HepG2 (cell line): Measurements from ENCODE around the gene DNTTIP2. TPM values are rescaled to one million over a fixed set of nuclear protein-coding genes. Genes with fewer than 3 reads are reported as not detected.

Experiments
- ATF7-NPFF ChIP-seq: sonication (generic); formaldehyde crosslinking; IDR thresholded peaks from 2 replicates; pipeline ENCODE4 v1.8.1; 2023; ENCODE audit warnings: mild to moderate bottlenecking, low read depth, missing genetic modification reagents, moderate library complexity
- EED ChIP-seq: sonication (generic); formaldehyde crosslinking; IDR thresholded peaks from 2 replicates; pipeline ENCODE4 v1.5.0; 2020; ENCODE audit warnings: mild to moderate bottlenecking, missing genetic modification reagents
- FOXC1 ChIP-seq: sonication (generic); formaldehyde crosslinking; IDR thresholded peaks from 2 replicates; pipeline ENCODE4 v1.8.0; 2022; ENCODE audit warnings: mild to moderate bottlenecking, missing genetic modification reagents, borderline replicate concordance
- HDAC2 ChIP-seq: sonication (generic); formaldehyde crosslinking; IDR thresholded peaks from 2 replicates; pipeline ENCODE4 v1.4.0; 2020; ENCODE audit warnings: missing genetic modification reagents
- HNRNPK ChIP-seq: fragments of 200-400 bp; formaldehyde crosslinking; IDR thresholded peaks from 2 replicates; pipeline ENCODE4 v1.6.1; 2018; ENCODE audit warnings: low read length, low read depth, moderate library complexity, mild to moderate bottlenecking; ENCODE audit not compliant: poor library complexity, severe bottlenecking
- MYNN ChIP-seq: sonication (generic); formaldehyde crosslinking; IDR thresholded peaks from 2 replicates; pipeline ENCODE4 v1.4.0; 2020; ENCODE audit warnings: mild to moderate bottlenecking, low read depth, missing genetic modification reagents
- NAIF1 ChIP-seq: sonication (generic); formaldehyde crosslinking; IDR thresholded peaks from 2 replicates; pipeline ENCODE4 v1.5.0; 2020; ENCODE audit warnings: mild to moderate bottlenecking, missing genetic modification reagents, borderline replicate concordance
- RAD51 ChIP-seq: fragments of 450-650 bp; IDR thresholded peaks from 2 replicates; pipeline ENCODE4 v1.6.1; 2016; ENCODE audit warnings: borderline replicate concordance
- ZNF251 ChIP-seq: sonication (generic); formaldehyde crosslinking; IDR thresholded peaks from 2 replicates; pipeline ENCODE4 v1.9.0; 2021; ENCODE audit warnings: mild to moderate bottlenecking, missing genetic modification reagents
- ZNF350 ChIP-seq: sonication (generic); formaldehyde crosslinking; IDR thresholded peaks from 2 replicates; pipeline ENCODE4 v1.4.0; 2020; ENCODE audit warnings: mild to moderate bottlenecking, low read depth, missing genetic modification reagents, borderline replicate concordance
- ZNF547 ChIP-seq: sonication (generic); formaldehyde crosslinking; IDR thresholded peaks from 2 replicates; pipeline ENCODE4 v1.5.1; 2020; ENCODE audit warnings: mild to moderate bottlenecking, missing genetic modification reagents
- ZNF652 ChIP-seq: IDR thresholded peaks from 2 replicates; pipeline ENCODE4 v1.6.1; 2016; ENCODE audit warnings: low read depth, borderline replicate concordance
- polyA plus RNA-seq, 8 experiments: library from polyadenylated mRNA; depleted of rRNA in 3 of 8; stranded (reverse) in 7 of 8; unstranded in 1 of 8; fragments of >200 nt; fragmentation: Illumina TruSeq in 4 of 8; extraction: Trizol in 4 of 8; gene quantifications; 2 replicates each; pipeline versions ENCODE4 v1.2.1 to v1.2.3, GENCODE V29; 2011 to 2016; ENCODE audit warnings: low read depth in 4 of 8, missing spikeins in 1 of 8, mixed read lengths in 1 of 8; ENCODE audit not compliant: insufficient read depth in 1 of 8
- total RNA-seq, 5 experiments: library from RNA; depleted of rRNA; stranded (reverse); fragments of >200 nt; fragmentation: Illumina TruSeq; extraction: Trizol; gene quantifications; 2 replicates each; pipeline ENCODE4 v1.2.3, GENCODE V29; 2016; ENCODE audit warnings: low read depth in 1 of 5
- TF ChIP-seq, protein P1 (sequence below): sonication (generic); formaldehyde crosslinking; IDR thresholded peaks from 2 replicates; pipeline ENCODE4 v1.5.1; 2020; ENCODE audit warnings: mild to moderate bottlenecking, missing genetic modification reagents
- TF ChIP-seq, protein P2 (sequence below): sonication (generic); formaldehyde crosslinking; IDR thresholded peaks from 2 replicates; pipeline ENCODE4 v1.4.0; 2020; ENCODE audit warnings: missing genetic modification reagents
- TF ChIP-seq, protein P3 (sequence below): sonication (generic); formaldehyde crosslinking; IDR thresholded peaks from 2 replicates; pipeline ENCODE4 v1.8.1; 2023; ENCODE audit warnings: mild to moderate bottlenecking, missing genetic modification reagents
- TF ChIP-seq, protein P4 (sequence below): sonication (generic); formaldehyde crosslinking; IDR thresholded peaks from 2 replicates; pipeline ENCODE4 v1.9.0; 2021; ENCODE audit warnings: missing genetic modification reagents, borderline replicate concordance

DNTTIP2 gene
- total and polyA plus RNA-seq, 2 of the 13 experiments (the other 11 are each of a cell fraction or from before 2014, with no cell fraction given): 11.4 to 63.3 TPM

DNA sequence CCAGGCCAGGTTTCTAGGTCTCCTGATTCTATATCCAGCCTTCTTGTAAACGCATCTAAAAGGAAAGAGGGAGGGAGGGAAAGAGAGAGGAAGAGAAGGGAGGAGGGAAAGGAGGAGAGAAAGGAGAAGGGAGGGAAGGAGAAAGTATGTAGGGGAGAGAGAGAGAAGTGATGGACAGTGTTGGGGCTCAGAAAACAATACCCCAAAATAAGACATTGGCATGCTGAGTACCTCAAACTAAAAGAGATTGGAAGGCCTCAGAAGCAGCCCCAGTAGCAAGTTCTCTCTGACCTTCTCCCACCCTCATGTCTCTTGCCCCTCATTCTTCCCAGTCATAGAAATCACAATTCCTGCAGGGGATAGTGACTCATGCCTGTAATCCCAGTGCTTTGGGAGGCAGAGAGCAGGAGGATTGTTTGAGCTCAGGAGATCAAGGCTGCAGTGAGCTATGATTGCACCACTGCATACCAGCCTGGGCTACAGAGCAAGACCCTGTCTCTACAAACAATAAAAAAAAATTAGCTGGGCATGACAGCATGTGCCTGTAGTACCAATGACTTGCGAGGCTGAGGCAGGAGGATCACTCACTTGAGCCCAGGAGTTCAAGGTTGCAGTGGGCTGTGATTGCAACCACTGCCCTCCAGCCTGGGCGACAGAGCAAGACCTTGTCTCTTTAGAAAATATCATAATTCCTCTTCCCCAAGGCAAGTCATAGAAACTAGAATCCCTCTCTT is 51.2 kb downstream of the DNTTIP2 start (continued):
- TF ChIP-seq ZNF652: no peak; the same call in 1 of the 2 replicates
- no peak for TF ChIP-seq EED (CRISPR knock-in tag)
- TF ChIP-seq ZNF547 (CRISPR knock-in tag): 0 out of 2 replicates have a peak, but pooled peaks have one; percentile 42
- TF ChIP-seq, protein P1, sequence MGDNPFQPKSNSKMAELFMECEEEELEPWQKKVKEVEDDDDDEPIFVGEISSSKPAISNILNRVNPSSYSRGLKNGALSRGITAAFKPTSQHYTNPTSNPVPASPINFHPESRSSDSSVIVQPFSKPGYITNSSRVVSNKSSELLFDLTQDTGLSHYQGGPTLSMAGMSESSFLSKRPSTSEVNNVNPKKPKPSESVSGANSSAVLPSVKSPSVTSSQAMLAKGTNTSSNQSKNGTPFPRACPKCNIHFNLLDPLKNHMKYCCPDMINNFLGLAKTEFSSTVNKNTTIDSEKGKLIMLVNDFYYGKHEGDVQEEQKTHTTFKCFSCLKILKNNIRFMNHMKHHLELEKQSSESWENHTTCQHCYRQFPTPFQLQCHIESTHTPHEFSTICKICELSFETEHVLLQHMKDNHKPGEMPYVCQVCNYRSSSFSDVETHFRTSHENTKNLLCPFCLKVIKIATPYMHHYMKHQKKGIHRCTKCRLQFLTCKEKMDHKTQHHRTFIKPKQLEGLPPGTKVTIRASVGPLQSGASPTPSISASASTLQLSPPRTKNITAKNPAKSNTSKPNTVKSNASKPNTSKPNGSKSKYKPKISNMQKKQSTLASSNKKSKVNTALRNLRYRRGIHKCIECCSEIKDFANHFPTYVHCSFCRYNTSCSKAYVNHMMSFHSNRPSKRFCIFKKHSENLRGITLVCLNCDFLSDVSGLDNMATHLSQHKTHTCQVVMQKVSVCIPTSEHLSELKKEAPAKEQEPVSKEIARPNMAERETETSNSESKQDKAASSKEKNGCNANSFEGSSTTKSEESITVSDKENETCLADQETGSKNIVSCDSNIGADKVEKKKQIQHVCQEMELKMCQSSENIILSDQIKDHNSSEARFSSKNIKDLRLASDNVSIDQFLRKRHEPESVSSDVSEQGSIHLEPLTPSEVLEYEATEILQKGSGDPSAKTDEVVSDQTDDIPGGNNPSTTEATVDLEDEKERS (CRISPR knock-in tag): peak; percentile 97
- TF ChIP-seq, protein P2, sequence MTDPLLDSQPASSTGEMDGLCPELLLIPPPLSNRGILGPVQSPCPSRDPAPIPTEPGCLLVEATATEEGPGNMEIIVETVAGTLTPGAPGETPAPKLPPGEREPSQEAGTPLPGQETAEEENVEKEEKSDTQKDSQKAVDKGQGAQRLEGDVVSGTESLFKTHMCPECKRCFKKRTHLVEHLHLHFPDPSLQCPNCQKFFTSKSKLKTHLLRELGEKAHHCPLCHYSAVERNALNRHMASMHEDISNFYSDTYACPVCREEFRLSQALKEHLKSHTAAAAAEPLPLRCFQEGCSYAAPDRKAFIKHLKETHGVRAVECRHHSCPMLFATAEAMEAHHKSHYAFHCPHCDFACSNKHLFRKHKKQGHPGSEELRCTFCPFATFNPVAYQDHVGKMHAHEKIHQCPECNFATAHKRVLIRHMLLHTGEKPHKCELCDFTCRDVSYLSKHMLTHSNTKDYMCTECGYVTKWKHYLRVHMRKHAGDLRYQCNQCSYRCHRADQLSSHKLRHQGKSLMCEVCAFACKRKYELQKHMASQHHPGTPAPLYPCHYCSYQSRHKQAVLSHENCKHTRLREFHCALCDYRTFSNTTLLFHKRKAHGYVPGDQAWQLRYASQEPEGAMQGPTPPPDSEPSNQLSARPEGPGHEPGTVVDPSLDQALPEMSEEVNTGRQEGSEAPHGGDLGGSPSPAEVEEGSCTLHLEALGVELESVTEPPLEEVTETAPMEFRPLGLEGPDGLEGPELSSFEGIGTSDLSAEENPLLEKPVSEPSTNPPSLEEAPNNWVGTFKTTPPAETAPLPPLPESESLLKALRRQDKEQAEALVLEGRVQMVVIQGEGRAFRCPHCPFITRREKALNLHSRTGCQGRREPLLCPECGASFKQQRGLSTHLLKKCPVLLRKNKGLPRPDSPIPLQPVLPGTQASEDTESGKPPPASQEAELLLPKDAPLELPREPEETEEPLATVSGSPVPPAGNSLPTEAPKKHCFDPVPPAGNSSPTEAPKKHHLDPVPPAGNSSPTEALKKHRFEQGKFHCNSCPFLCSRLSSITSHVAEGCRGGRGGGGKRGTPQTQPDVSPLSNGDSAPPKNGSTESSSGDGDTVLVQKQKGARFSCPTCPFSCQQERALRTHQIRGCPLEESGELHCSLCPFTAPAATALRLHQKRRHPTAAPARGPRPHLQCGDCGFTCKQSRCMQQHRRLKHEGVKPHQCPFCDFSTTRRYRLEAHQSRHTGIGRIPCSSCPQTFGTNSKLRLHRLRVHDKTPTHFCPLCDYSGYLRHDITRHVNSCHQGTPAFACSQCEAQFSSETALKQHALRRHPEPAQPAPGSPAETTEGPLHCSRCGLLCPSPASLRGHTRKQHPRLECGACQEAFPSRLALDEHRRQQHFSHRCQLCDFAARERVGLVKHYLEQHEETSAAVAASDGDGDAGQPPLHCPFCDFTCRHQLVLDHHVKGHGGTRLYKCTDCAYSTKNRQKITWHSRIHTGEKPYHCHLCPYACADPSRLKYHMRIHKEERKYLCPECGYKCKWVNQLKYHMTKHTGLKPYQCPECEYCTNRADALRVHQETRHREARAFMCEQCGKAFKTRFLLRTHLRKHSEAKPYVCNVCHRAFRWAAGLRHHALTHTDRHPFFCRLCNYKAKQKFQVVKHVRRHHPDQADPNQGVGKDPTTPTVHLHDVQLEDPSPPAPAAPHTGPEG: no peak
- peak; percentile 73 for TF ChIP-seq HNRNPK
- TF ChIP-seq MYNN (CRISPR knock-in tag): no peak
- TF ChIP-seq, protein P3, sequence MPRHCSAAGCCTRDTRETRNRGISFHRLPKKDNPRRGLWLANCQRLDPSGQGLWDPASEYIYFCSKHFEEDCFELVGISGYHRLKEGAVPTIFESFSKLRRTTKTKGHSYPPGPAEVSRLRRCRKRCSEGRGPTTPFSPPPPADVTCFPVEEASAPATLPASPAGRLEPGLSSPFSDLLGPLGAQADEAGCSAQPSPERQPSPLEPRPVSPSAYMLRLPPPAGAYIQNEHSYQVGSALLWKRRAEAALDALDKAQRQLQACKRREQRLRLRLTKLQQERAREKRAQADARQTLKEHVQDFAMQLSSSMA (CRISPR knock-in tag): no peak
- TF ChIP-seq FOXC1: peak; percentile 58; the same call in 1 of the 2 replicates
- peak; percentile 93 for TF ChIP-seq HDAC2 (CRISPR knock-in tag)
- TF ChIP-seq ATF7-NPFF: no peak
- TF ChIP-seq, protein P4, sequence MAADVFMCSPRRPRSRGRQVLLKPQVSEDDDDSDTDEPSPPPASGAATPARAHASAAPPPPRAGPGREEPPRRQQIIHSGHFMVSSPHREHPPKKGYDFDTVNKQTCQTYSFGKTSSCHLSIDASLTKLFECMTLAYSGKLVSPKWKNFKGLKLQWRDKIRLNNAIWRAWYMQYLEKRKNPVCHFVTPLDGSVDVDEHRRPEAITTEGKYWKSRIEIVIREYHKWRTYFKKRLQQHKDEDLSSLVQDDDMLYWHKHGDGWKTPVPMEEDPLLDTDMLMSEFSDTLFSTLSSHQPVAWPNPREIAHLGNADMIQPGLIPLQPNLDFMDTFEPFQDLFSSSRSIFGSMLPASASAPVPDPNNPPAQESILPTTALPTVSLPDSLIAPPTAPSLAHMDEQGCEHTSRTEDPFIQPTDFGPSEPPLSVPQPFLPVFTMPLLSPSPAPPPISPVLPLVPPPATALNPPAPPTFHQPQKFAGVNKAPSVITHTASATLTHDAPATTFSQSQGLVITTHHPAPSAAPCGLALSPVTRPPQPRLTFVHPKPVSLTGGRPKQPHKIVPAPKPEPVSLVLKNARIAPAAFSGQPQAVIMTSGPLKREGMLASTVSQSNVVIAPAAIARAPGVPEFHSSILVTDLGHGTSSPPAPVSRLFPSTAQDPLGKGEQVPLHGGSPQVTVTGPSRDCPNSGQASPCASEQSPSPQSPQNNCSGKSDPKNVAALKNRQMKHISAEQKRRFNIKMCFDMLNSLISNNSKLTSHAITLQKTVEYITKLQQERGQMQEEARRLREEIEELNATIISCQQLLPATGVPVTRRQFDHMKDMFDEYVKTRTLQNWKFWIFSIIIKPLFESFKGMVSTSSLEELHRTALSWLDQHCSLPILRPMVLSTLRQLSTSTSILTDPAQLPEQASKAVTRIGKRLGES (CRISPR knock-in tag): no peak
- peak; percentile 68; the same call in 1 of the 2 replicates for TF ChIP-seq ZNF350 (CRISPR knock-in tag)
- TF ChIP-seq RAD51: no peak
- no peak for TF ChIP-seq ZNF251 (CRISPR knock-in tag)
- peak; percentile 88; the same call in 1 of the 2 replicates for TF ChIP-seq NAIF1
